H1 (cell line): ENCODE measurements around the gene SHROOM3. TPM values are rescaled to one million over a fixed set of nuclear protein-coding genes. Genes with fewer than 3 reads are reported as not detected.

Source experiments
- BRCA1 ChIP-seq: IDR thresholded peaks from 2 replicates; pipeline ENCODE4 v1.6.1; 2012; ENCODE audit warnings: low read depth, low read length, improper control_type of control experiment
- CBX5 ChIP-seq: fragments of 300-800, 300-1000 bp; sonication (generic); IDR thresholded peaks from 2 replicates; pipeline ENCODE4 v1.7.1; 2016; ENCODE audit warnings: antibody characterized with exemption, low read length, low read depth
- CTBP2 ChIP-seq: IDR thresholded peaks from 2 replicates; pipeline ENCODE4 v1.7.0; 2011; ENCODE audit warnings: borderline replicate concordance, mild to moderate bottlenecking, moderate library complexity, mixed read lengths, low read length; ENCODE audit not compliant: insufficient read depth, insufficient read length
- EP300 ChIP-seq, 2 experiments: IDR thresholded peaks; 1 replicate in 1 of 2; 2 replicates in 1 of 2; pipeline ENCODE4 v1.6.1; 2011 to 2012; ENCODE audit warnings: low read depth in 2 of 2, low read length in 2 of 2, mild to moderate bottlenecking in 2 of 2, borderline replicate concordance in 1 of 2, inconsistent platforms in 1 of 2, moderate library complexity in 1 of 2
- HDAC2 ChIP-seq, 2 experiments: fragments of 300-600 bp in 1 of 2; sonication (generic) in 1 of 2; IDR thresholded peaks; 2 replicates each; pipeline ENCODE4 v1.6.1; 2011 to 2012; ENCODE audit warnings: low read depth in 2 of 2, low read length in 2 of 2, mild to moderate bottlenecking in 2 of 2, moderate library complexity in 2 of 2, borderline replicate concordance in 1 of 2, inconsistent platforms in 1 of 2
- NRF1 ChIP-seq: IDR thresholded peaks from 2 replicates; pipeline ENCODE4 v1.6.1; 2011; ENCODE audit warnings: mild to moderate bottlenecking, low read depth, low read length, improper control_type of control experiment
- PHF8 ChIP-seq: fragments of 200-600 bp; sonication (generic); conservative IDR thresholded peaks from 2 replicates; pipeline ENCODE4 v1.7.1; 2012; ENCODE audit warnings: low read depth, mild to moderate bottlenecking, inconsistent platforms, low read length, moderate library complexity
- TAF7 ChIP-seq: optimal IDR thresholded peaks from 2 replicates; pipeline ENCODE3; 2011; ENCODE audit warnings: low read depth, mild to moderate bottlenecking, inconsistent platforms, low read length, moderate library complexity, borderline replicate concordance
- polyA plus RNA-seq, 7 experiments: library from polyadenylated mRNA; depleted of rRNA in 3 of 7; stranded (reverse) in 5 of 7; unstranded in 2 of 7; fragments of >200 nt in 5 of 7; fragments of 200-250 nt in 2 of 7; gene quantifications; 1 replicate in 5 of 7; 2 replicates in 1 of 7; 4 replicates in 1 of 7; pipeline versions ENCODE4 v1.2.1 to v1.2.3, GENCODE V29; 2011 to 2013; ENCODE audit warnings: missing spikeins in 2 of 7, mixed read lengths in 2 of 7
- total RNA-seq: library from RNA; stranded (reverse); fragmentation: NEBNext Ultra II Directional; extraction: Animal tissue kit (Norgen Biotek cat#: 25700); gene quantifications from 2 replicates; pipeline ENCODE4 v1.2.1, GENCODE V29; 2021
- TF ChIP-seq, protein P1 (sequence below): fragments of 300-600 bp; sonication (generic); IDR thresholded peaks from 2 replicates; pipeline ENCODE4 v1.7.1; 2012; ENCODE audit warnings: low read length, moderate library complexity, mild to moderate bottlenecking, inconsistent platforms; ENCODE audit not compliant: insufficient replicate concordance
- TF ChIP-seq, protein P2 (sequence below): IDR thresholded peaks from 2 replicates; pipeline ENCODE4 v1.6.1; 2011; ENCODE audit warnings: low read depth, mild to moderate bottlenecking, low read length; ENCODE audit not compliant: insufficient read depth

The SHROOM3 gene
- total and polyA plus RNA-seq, 2 of the 8 experiments (the other 6 are each of a cell fraction or from before 2014, with no cell fraction given): 15.8 to 34.0 TPM

DNA sequence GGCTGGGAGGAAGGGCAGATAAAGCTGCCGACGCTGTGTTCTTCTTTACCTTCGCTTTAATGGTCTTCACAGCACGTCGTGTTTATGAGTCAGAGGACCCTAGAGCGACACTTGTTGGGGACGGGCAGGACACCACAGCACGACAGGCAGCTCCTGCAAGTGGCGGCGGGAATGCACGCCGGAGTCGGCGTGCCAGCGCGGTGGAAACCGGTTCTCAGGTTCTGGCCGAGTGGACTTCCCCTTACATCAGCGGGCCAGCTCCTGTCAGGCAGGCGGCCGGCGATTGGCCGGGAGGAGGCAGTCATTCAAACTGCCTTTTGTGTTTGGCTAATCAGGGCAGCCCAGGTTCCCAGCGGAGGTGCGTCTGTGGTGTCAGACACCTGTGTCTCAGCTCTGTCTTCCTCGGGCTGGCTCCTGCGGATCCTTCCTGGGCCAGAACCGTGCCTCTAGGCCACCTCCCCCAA is 150.9 kb downstream of the SHROOM3 start (continued):
- TF ChIP-seq, protein P1, sequence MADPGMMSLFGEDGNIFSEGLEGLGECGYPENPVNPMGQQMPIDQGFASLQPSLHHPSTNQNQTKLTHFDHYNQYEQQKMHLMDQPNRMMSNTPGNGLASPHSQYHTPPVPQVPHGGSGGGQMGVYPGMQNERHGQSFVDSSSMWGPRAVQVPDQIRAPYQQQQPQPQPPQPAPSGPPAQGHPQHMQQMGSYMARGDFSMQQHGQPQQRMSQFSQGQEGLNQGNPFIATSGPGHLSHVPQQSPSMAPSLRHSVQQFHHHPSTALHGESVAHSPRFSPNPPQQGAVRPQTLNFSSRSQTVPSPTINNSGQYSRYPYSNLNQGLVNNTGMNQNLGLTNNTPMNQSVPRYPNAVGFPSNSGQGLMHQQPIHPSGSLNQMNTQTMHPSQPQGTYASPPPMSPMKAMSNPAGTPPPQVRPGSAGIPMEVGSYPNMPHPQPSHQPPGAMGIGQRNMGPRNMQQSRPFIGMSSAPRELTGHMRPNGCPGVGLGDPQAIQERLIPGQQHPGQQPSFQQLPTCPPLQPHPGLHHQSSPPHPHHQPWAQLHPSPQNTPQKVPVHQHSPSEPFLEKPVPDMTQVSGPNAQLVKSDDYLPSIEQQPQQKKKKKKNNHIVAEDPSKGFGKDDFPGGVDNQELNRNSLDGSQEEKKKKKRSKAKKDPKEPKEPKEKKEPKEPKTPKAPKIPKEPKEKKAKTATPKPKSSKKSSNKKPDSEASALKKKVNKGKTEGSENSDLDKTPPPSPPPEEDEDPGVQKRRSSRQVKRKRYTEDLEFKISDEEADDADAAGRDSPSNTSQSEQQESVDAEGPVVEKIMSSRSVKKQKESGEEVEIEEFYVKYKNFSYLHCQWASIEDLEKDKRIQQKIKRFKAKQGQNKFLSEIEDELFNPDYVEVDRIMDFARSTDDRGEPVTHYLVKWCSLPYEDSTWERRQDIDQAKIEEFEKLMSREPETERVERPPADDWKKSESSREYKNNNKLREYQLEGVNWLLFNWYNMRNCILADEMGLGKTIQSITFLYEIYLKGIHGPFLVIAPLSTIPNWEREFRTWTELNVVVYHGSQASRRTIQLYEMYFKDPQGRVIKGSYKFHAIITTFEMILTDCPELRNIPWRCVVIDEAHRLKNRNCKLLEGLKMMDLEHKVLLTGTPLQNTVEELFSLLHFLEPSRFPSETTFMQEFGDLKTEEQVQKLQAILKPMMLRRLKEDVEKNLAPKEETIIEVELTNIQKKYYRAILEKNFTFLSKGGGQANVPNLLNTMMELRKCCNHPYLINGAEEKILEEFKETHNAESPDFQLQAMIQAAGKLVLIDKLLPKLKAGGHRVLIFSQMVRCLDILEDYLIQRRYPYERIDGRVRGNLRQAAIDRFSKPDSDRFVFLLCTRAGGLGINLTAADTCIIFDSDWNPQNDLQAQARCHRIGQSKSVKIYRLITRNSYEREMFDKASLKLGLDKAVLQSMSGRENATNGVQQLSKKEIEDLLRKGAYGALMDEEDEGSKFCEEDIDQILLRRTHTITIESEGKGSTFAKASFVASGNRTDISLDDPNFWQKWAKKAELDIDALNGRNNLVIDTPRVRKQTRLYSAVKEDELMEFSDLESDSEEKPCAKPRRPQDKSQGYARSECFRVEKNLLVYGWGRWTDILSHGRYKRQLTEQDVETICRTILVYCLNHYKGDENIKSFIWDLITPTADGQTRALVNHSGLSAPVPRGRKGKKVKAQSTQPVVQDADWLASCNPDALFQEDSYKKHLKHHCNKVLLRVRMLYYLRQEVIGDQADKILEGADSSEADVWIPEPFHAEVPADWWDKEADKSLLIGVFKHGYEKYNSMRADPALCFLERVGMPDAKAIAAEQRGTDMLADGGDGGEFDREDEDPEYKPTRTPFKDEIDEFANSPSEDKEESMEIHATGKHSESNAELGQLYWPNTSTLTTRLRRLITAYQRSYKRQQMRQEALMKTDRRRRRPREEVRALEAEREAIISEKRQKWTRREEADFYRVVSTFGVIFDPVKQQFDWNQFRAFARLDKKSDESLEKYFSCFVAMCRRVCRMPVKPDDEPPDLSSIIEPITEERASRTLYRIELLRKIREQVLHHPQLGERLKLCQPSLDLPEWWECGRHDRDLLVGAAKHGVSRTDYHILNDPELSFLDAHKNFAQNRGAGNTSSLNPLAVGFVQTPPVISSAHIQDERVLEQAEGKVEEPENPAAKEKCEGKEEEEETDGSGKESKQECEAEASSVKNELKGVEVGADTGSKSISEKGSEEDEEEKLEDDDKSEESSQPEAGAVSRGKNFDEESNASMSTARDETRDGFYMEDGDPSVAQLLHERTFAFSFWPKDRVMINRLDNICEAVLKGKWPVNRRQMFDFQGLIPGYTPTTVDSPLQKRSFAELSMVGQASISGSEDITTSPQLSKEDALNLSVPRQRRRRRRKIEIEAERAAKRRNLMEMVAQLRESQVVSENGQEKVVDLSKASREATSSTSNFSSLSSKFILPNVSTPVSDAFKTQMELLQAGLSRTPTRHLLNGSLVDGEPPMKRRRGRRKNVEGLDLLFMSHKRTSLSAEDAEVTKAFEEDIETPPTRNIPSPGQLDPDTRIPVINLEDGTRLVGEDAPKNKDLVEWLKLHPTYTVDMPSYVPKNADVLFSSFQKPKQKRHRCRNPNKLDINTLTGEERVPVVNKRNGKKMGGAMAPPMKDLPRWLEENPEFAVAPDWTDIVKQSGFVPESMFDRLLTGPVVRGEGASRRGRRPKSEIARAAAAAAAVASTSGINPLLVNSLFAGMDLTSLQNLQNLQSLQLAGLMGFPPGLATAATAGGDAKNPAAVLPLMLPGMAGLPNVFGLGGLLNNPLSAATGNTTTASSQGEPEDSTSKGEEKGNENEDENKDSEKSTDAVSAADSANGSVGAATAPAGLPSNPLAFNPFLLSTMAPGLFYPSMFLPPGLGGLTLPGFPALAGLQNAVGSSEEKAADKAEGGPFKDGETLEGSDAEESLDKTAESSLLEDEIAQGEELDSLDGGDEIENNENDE: no peak
- TF ChIP-seq CBX5: no peak
- TF ChIP-seq BRCA1: no peak
- no peak for TF ChIP-seq CTBP2
- TF ChIP-seq HDAC2 (IDR thresholded peaks at IDR 0.05; ENCODE audit: borderline replicate concordance in 1 of 2, low read depth in 2 of 2, low read length in 2 of 2): no peak
- TF ChIP-seq, protein P2, sequence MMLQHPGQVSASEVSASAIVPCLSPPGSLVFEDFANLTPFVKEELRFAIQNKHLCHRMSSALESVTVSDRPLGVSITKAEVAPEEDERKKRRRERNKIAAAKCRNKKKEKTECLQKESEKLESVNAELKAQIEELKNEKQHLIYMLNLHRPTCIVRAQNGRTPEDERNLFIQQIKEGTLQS: no peak
- 0 out of 3 replicates have a peak, but pooled peaks of 1 of the 2 experiments have one; percentile 55 for TF ChIP-seq EP300 (IDR thresholded peaks at IDR 0.05; ENCODE audit: borderline replicate concordance in 1 of 2, low read depth in 2 of 2, low read length in 2 of 2)
- TF ChIP-seq NRF1: no peak
- no peak for TF ChIP-seq TAF7
- TF ChIP-seq PHF8: no peak
